Gastrocnemius medialis (tissue), 4 donors: ENCODE measurements around the gene CIITA. TPM values are rescaled to one million over a fixed set of nuclear protein-coding genes. Genes with fewer than 3 reads are reported as not detected.

Source experiments
- ATAC-seq, 2 donors: fragments of 150-250 bp; one replicate each; pipeline ENCODE4 v1.9.1; 2016
- DNase-seq, 2 donors: peaks; one replicate each; pipeline ENCODE4 v3.0.0-alpha.2; 2019
- H3K27ac ChIP-seq, 4 donors: fragments of 200-600 bp; sonication (generic); 1 replicate in 1 of 4; 2 replicates in 3 of 4; pipeline ENCODE4 v1.5.1; 2016 to 2018; ENCODE audit warnings: mild to moderate bottlenecking in 2 of 4, moderate library complexity in 1 of 4
- H3K27me3 ChIP-seq, 3 donors: fragments of 200-600 bp; sonication (generic) in 2 of 3; 1 replicate in 1 of 3; 2 replicates in 2 of 3; pipeline versions ENCODE4 v1.5.1 to v1.6.0; 2016 to 2019; ENCODE audit warnings: mild to moderate bottlenecking in 1 of 3, moderate library complexity in 1 of 3
- H3K36me3 ChIP-seq, 2 donors: fragments of 200-600 bp; sonication (generic) in 1 of 2; one replicate each; pipeline ENCODE4 v1.5.1; 2017 to 2018
- H3K4me1 ChIP-seq, 2 donors: fragments of 200-600 bp; sonication (generic) in 1 of 2; one replicate each; pipeline ENCODE4 v1.5.1; 2016 to 2017; ENCODE audit warnings: mild to moderate bottlenecking in 2 of 2
- H3K4me3 ChIP-seq, 4 donors: fragments of 200-600 bp; sonication (generic) in 3 of 4; 1 replicate in 1 of 4; 2 replicates in 3 of 4; pipeline ENCODE4 v1.5.1; 2016 to 2019; ENCODE audit warnings: mild to moderate bottlenecking in 2 of 4
- H3K9me3 ChIP-seq, 3 donors: fragments of 200-600 bp; sonication (generic) in 2 of 3; 1 replicate in 1 of 3; 2 replicates in 2 of 3; pipeline ENCODE4 v1.5.1; 2016 to 2019
- CTCF ChIP-seq, 5 experiments: fragments of 450-650 bp in 3 of 5; fragments of 200-600 bp in 2 of 5; sonication (generic) in 2 of 5; IDR thresholded peaks in 4 of 5; conservative IDR thresholded peaks in 1 of 5; 1 replicate in 4 of 5; 2 replicates in 1 of 5; pipeline ENCODE4 v1.5.1; 2016 to 2019; ENCODE audit warnings: antibody characterized with exemption in 5 of 5, mild to moderate bottlenecking in 3 of 5, moderate library complexity in 3 of 5
- POLR2A ChIP-seq, 2 donors: fragments of 450-650 bp; IDR thresholded peaks; one replicate each; pipeline ENCODE4 v1.6.1; 2017; ENCODE audit warnings: antibody characterized with exemption in 2 of 2, mild to moderate bottlenecking in 2 of 2, moderate library complexity in 2 of 2
- in situ Hi-C, 4 donors: fragments of 200-750 bp; cut with MboI; loops; one replicate each; pipeline versions ENCODE4 v1.15.0 to v1.8.0; 2017; ENCODE audit warnings: low sequenced_read_pairs in 4 of 4
- intact Hi-C: fragments of 100-400 bp; cut with DNase I; formaldehyde crosslinking; loops from one replicate; pipeline ENCODE4 v1.15.1; 2023; ENCODE audit warnings: low total_unique reads
- total RNA-seq, 4 donors: library from RNA; depleted of rRNA; stranded (reverse); fragments of >200 nt; gene quantifications; one replicate each; pipeline versions ENCODE4 v1.1.0 to v1.2.3, GENCODE V29; 2016

The CIITA gene
- total RNA-seq, 4 donors from 2014 or later = 2.3 to 9.1 (median 5.1) TPM

- ATAC-seq (peak in 1 of 2 donors; percentile 14), DNase-seq (no peak)
- Histone ChIP-seq H3K36me3 (no peaks in the 10 kb centered on the region), H3K27me3 (no peaks in the 10 kb centered on the region), H3K4me1 (peaks cover 5 to 6% of the 10 kb centered on the region in 2 donors), H3K4me3 (no peak overlapping the region), H3K9me3 (no peaks in the 10 kb centered on the region), H3K27ac (no peak overlapping the region)
- TF ChIP-seq POLR2A (IDR thresholded peaks at IDR 0.05) (no peak), CTCF (IDR thresholded peaks at IDR 0.05 in 4 of 5, conservative IDR thresholded peaks at IDR 0.05 in 1 of 5) (no peak)
- in situ Hi-C loops = no loop called here
- intact Hi-C loops = no loop called here
These were observed 10.7 kb upstream of the CIITA start for GRCh38 chr16:10865991-10866966.

- intact Hi-C loops (no loop called here), in situ Hi-C loops (no loop called here)
- Histone ChIP-seq H3K36me3 (no peaks in the 10 kb centered on the region), H3K4me1 (peaks cover 5 to 6% of the 10 kb centered on the region in 2 donors), H3K4me3 (no peak overlapping the region), H3K27ac (no peak overlapping the region), H3K9me3 (no peaks in the 10 kb centered on the region), H3K27me3 (no peaks in the 10 kb centered on the region)
- ATAC-seq = no peak
- no peak for DNase-seq
- TF ChIP-seq CTCF (IDR thresholded peaks at IDR 0.05 in 4 of 5, conservative IDR thresholded peaks at IDR 0.05 in 1 of 5) (no peak), POLR2A (IDR thresholded peaks at IDR 0.05) (no peak)
These were observed 9.8 kb upstream of the CIITA start for GRCh38 chr16:10867199-10867598.

- Histone ChIP-seq H3K4me1 (peaks cover 5 to 6% of the 10 kb centered on the region in 2 donors), H3K4me3 (peak overlapping the region in 1 of 4 donors; percentile 6), H3K9me3 (no peaks in the 10 kb centered on the region), H3K36me3 (no peaks in the 10 kb centered on the region), H3K27me3 (no peaks in the 10 kb centered on the region), H3K27ac (peak overlapping the region in 3 of 4 donors; percentile 23 to 62 (median 56))
- ATAC-seq (no peak), DNase-seq (no peak)
- no peak for TF ChIP-seq CTCF (IDR thresholded peaks at IDR 0.05 in 4 of 5, conservative IDR thresholded peaks at IDR 0.05 in 1 of 5)
- no peak for TF ChIP-seq POLR2A (IDR thresholded peaks at IDR 0.05)
- intact Hi-C loops = no loop called here
- in situ Hi-C loops = no loop called here
These were observed 8.9 kb upstream of the CIITA start for GRCh38 chr16:10868104-10868595.

- H3K4me1 ChIP-seq = peaks cover 5 to 6% of the 10 kb centered on the region in 2 donors
These were observed 8.2 kb upstream of the CIITA start for GRCh38 chr16:10868596-10869469.

More at GRCh38 chr16:10868596-10869469, 8.2 kb upstream of the CIITA start:
- H3K4me3 ChIP-seq = peak overlapping the region in 2 of 4 donors; percentile 4 to 6
- ATAC-seq (peak; percentile 37 to 40), DNase-seq (peak; percentile 38 to 45)
- peak; percentile 6 to 25 for TF ChIP-seq POLR2A (IDR thresholded peaks at IDR 0.05)
- TF ChIP-seq CTCF (IDR thresholded peaks at IDR 0.05 in 4 of 5, conservative IDR thresholded peaks at IDR 0.05 in 1 of 5) = no peak
- in situ Hi-C loops (no loop called here), intact Hi-C loops (no loop called here)
- no peaks in the 10 kb centered on the region for H3K9me3 ChIP-seq
- no peaks in the 10 kb centered on the region for H3K36me3 ChIP-seq
- no peaks in the 10 kb centered on the region for H3K27me3 ChIP-seq
- peak overlapping the region in 3 of 4 donors; percentile 24 to 62 (median 56) for H3K27ac ChIP-seq
